Activated CD4-positive, alpha-beta T cell treated with anti-CD3 and anti-CD28 coated beads, Interleukin-2, amount 50 U/mL, for 4 hours (primary cell): ENCODE measurements around the gene AGTRAP.

Experiments
- DNase-seq, 2 experiments: peaks; one replicate each; pipeline ENCODE4 v3.0.0-alpha.2; 2020

The AGTRAP gene

DNA sequence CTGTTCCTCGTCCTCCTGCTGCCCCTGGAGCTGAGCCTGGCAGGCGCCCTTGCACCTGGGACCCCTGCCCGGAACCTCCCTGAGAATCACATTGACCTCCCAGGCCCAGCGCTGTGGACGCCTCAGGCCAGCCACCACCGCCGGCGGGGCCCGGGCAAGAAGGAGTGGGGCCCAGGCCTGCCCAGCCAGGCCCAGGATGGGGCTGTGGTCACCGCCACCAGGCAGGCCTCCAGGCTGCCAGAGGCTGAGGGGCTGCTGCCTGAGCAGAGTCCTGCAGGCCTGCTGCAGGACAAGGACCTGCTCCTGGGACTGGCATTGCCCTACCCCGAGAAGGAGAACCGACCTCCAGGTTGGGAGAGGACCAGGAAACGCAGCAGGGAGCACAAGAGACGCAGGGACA is 29.6 kb upstream of the AGTRAP start:
- no peak for DNase-seq

- DNase-seq, result no peak
Measured at GRCh38 chr1:11707621-11708276, 28.2 kb upstream of the AGTRAP start.

GRCh38 chr1:11708554-11709350 is 27.2 kb upstream of the AGTRAP start:
- DNase-seq, result no peak

GRCh38 chr1:11711490-11711889 is 24.4 kb upstream of the AGTRAP start:
- DNase-seq, result no peak

GRCh38 chr1:11712285-11712684 is 23.7 kb upstream of the AGTRAP start:
- no peak for DNase-seq

DNA sequence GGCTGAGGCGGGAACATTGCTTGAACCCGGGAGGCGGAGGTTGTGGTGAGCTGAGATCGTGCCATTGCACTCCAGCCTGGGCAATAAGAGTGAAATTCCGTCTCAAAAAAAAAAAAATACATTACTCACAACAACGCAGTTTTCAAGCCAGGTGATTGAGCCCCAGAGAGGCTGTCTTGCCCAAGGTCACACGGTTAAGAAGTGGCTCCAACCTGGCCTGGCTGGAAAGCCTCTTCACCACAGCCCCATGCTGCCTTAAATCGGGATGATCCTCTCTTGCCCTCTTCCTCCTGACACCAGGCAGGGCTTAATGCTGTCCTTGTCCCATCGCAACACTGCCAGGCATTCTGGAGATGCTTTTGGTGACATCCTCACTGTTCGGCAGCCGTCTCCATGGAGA is 22.8 kb upstream of the AGTRAP start:
- no peak for DNase-seq

GRCh38 chr1:11714831-11715575 is 20.9 kb upstream of the AGTRAP start:
- no peak for DNase-seq

DNA sequence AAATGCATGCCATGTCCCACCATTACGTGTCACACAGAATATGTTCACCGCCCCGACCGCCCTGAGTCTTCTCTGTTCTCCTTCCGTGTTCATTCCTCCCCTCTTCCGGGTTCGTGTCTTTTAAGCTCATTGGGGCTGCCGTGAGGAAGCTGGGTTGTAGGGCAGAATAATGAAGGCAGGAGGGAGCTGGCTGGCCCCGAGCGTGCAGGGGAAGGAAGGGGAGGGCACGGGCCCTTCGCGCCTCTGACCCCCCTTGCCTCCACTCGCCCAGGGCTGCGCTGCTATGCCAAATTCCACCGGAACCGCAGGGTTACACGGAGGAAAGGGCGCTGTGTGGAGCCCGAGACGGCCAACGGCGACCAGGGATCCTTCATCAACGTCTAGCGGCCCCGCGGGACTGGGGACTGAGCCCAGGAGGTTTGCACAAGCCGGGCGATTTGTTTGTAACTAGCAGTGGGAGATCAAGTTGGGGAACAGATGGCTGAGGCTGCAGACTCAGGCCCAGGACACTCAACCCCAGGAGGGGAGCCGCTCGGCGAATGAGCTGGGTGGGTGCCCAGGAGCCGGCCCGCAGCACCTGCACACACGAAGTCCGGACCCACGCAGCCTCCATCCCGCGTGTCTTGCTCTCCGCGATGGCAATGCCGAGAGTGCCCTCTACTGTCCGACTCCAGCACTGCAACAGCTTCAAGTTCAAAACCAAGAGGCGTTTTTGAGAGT is 16.5 kb upstream of the AGTRAP start:
- peak; percentile 86 to 90 for DNase-seq

DNA sequence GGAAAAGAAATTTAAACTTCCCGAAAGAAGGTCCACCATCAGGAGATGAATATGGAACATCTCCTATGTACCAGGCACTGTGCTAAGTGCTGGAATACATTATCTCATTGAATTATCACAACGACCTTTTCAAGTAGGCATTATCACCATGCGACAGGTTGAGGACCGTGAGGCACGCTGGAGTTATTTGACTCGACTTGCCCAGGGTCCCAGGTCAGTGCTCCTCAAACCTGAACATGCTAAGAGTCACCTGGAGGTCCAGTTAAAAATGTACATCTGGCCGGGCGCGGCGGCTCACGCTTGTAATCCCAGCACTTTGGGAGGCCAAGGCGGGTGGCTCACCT is 15.9 kb upstream of the AGTRAP start:
- DNase-seq, result no peak

DNA sequence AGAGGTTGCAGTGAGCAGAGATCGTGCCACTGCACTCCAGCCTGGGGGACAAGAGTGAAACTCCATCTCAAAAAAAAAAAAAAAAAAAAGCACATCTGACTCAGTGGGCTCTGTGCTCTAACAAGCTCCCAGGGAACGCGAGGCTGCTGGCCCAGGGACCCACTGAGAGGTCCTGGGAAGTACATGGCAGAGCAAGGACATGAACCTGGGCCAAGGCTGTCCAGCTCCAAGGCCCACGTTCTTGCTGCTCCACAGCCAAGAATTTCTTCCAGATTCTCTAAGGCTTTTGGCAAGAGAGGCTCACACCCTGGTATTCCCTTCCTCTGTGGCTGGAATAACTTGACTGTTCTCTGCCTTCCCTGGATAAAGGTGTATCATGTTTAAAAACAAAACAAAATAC is 15.4 kb upstream of the AGTRAP start:
- DNase-seq, result no peak

GRCh38 chr1:11721311-11721710 is 14.6 kb upstream of the AGTRAP start:
- no peak for DNase-seq

DNA sequence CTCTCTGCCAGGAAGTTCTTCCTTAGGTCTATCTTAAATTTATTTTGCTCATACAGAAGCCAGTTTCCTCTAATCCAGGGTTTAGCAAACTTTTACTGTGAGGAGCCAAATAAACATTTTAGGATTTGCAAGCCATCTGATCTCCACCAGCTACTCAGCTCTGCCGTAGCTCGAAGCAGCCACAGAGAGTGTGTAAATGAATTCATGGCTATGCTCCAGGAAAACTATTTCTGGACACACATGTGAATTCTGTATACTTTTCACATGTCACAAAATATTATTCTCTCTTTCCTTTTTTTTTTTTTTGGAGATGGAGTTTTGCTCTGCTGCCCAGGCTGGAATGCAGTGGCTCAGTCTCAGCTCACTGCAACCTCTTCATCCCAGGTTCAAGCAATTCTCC is 13.4 kb upstream of the AGTRAP start:
- DNase-seq, result no peak

DNA sequence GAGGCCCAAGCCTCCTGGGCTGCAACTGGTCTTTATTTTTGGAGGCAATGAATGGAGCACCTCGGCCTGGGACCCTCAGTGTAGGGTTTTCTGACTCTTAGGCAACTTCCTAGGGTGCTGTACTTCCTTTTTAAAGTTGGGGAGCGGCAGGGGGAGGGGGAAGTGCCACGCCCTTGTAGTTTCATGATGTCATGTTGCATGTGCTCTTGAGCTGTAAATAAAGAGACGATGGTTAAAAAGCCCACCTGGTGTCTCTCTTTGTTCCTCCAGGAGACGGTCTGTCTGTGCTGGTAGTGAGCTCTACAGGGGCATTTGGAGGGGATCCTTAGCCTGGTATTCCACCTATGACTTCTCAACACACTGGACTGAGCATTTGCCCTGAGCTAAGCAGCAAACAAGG is 10.3 kb upstream of the AGTRAP start:
- no peak for DNase-seq

- DNase-seq, result no peak
Measured at GRCh38 chr1:11727119-11727518, 8.8 kb upstream of the AGTRAP start.

DNA sequence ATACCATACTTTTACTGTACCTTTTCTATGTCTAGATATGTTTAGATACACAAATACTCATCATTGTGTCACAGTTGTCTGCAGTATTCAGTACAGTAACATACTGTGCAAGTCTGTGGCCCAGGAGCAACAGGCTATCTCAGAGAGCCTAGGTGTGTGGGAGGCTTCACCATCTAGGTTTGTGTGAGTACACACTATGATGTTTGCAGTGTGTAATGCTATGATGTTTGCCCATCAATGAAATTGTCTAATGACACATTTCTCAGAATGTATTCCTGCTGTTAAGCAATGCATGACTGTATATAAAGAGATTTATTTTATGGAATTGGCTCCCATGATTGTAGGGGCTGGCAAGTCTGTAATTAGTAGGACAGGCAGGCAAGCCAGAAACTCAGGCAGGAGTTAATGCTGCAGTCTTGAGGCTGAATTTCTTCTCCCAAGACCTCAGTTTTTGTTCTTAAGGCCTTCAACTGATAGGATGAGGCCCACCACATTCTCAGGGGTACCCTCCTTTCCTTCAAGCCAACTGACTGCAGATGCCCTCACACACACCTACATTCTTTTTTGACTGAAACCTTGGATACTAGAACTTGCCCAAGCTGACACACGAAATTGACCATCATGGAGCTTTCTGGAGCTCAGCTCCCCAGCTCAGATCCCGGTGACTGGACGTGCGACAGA is 7.7 kb upstream of the AGTRAP start:
- DNase-seq, result no peak

- DNase-seq, result no peak
Measured at GRCh38 chr1:11729155-11729497, 6.8 kb upstream of the AGTRAP start.

- DNase-seq, result no peak
Measured at GRCh38 chr1:11729498-11730428, 6.2 kb upstream of the AGTRAP start.

- DNase-seq, result no peak
Measured at GRCh38 chr1:11730429-11730891, 5.5 kb upstream of the AGTRAP start.

DNA sequence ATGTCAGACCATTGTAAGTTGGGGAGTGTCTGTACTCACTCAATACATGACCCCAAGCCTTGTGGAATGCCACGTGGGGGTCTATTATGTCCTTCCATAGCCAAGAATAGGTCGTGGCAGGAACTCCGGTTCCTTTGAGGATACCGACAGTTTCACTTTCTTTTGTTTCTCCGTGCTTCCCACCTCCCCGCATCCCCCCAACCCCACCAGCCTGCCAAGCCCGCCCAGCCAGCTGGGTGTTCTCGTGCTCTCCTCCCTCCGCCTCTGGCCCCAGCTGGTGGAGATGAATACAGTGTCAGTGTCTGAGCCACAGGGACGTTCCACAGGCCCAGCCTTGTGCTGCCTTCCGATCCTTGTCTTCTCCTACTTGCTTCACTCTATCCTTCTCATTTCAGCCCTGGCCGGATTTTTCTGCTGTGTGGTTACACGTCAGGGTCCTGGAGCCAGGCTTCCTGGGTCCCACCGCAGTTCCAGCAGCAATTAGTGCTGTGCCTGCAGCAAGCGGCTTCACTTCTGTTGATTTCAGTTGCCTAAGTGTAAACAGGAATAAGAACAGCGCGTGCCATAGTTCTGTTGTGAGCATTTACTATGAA is 4.1 kb upstream of the AGTRAP start:
- no peak for DNase-seq

GRCh38 chr1:11733306-11733705 is 2.6 kb upstream of the AGTRAP start:
- DNase-seq, result no peak

DNA sequence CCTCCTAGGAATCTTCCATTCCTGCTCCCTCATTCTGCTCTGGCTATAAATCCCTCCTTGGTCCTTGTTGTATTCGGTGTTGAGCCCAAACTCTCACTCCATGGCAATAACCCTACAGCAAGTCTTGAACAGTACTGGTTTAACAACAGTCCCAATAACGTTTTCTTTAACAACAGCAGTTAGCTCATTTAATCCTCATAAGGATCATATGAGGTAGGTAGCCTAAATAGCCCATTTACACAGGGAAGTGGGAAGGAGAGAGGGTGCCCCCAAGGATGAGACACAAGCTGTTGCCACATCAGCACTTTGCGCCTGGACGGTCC is 444 bp upstream of the AGTRAP start:
- no peak for DNase-seq
